HG03558 (cell line): ENCODE results near the gene PDZD8.
"Not testable (repeated sequence)": the region's sequence is repeated elsewhere in the genome, so short reads cannot be mapped to it uniquely, and the experiment has no call there.

Experiments used
- ATAC-seq: cut with Tn5 transposase; IDR thresholded peaks from one replicate; pipeline ENCODE4 v1.9.1; 2021; ENCODE audit warnings: moderate number of reproducible peaks; ENCODE audit not compliant: unreplicated experiment; ENCODE audit errors: extremely low read depth

PDZD8 gene

DNA sequence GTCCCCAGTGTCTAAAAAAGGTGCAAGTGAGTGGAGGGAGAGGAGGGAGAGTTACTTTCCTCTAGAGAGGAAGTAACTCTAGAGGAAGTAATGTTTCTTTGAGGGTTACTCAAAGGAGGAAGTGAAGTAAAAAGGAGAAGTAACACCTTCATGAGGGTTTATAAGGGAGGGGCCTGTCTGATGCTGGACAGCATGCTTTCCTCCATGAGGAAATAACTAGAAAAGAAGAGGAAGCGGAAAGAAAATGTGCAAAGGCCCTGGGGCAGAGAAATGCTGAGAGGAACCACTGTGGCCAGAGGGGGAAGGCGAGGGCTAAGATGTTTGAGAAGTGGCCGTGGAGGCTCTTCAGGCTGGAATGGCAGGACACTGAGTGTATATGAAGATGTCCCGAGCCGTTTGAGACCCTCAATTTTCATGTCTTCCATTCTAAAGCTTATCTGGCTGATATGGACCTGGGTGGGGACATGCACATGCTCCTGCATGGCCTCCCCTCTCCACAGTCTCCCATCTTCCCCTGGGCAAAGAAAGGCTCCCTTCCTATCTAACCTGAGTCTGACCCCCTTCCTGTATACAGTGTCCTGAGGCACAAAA is 137.7 kb downstream of the PDZD8 start:
- ATAC-seq: no peak

- ATAC-seq: not testable (repeated sequence)
These were observed 145.1 kb downstream of the PDZD8 start for GRCh38 chr10:117230107-117230506.

DNA sequence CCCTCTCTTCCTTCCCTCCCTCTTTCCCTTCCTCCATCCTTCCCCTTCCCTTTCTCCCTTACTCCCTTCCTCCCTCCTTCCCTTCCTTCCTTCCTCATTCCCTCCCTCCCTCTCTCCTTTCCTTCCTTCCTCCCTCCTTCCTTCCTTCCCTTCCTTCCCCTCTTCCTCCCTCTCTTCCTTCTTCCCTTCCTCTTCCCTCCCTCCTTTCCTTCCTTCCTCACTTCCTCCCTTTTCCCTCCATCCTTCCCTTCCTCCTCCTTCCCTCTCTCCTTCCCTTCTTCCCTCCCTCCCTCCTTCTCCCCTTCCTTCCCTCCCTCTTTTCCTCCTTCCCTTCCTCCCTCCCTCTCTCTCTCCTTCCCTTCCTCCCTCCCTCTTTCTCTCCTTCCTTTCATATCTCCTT is 147.0 kb downstream of the PDZD8 start:
- no peak for ATAC-seq
